LNCAP (cell line): ENCODE results near the gene SLC48A1.

Experiments
- TF ChIP-seq, protein P1 (sequence below): fragments of 450-650 bp; IDR thresholded peaks from 2 replicates; pipeline ENCODE4 v1.5.1; 2017; ENCODE audit warnings: mild to moderate bottlenecking

Gene SLC48A1

DNA sequence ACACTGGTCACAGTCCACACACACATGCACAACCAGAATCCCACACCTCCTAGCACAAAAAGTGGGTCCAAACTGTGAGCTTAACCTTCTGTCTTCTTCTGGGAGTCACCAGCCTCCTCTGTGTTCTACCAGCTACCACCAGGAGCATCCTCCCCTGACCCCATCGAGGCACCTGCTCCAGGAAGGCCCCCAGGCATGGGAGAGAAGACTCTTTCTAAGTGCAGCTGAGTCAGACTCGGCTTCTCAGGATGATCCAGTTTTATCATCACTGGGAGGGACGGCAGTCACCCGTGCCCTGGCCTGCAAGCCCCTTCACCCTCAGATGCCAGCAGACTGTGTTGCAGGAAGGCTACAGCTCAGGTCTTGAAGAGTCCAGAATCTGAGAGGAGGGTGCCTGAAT, 39.9 kb upstream of the SLC48A1 start:
- TF ChIP-seq, protein P1, sequence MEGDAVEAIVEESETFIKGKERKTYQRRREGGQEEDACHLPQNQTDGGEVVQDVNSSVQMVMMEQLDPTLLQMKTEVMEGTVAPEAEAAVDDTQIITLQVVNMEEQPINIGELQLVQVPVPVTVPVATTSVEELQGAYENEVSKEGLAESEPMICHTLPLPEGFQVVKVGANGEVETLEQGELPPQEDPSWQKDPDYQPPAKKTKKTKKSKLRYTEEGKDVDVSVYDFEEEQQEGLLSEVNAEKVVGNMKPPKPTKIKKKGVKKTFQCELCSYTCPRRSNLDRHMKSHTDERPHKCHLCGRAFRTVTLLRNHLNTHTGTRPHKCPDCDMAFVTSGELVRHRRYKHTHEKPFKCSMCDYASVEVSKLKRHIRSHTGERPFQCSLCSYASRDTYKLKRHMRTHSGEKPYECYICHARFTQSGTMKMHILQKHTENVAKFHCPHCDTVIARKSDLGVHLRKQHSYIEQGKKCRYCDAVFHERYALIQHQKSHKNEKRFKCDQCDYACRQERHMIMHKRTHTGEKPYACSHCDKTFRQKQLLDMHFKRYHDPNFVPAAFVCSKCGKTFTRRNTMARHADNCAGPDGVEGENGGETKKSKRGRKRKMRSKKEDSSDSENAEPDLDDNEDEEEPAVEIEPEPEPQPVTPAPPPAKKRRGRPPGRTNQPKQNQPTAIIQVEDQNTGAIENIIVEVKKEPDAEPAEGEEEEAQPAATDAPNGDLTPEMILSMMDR = no peak

DNA sequence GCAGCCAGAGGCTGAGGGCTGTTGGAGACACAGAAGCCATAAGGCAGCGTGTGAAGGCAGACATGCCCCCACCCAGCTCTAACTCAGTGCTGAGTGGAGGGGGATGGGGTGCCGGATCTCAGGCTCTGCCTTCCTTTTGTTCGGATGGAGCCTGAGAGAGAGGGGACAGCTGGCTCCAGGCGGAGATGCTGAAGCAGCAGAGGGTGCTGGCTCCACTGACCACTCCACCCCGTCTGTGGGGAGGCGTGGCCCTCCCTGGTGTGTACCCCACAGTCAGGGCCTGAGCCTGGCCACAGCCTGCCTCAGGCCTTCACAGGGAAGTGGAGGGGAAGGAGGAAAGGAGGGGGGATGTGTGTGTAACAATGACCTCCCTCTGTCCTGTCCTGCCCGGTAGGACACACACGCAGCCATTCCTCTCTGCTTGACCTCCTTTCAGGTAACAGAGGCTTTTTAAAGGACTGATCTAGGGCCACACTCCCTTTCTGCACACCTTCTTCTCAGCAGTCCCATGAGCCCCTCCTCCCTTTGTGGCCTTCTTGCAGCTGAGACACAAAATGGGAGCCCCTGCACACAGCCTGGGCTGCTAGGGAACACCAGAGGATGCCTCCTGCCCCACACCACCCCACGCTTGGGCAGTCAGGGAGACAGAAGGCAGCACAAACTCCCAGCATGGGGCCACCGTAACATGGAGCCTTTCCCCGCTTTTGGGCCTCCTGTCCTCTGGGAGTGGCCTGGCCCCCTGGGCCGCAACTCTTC, 38.1 kb upstream of the SLC48A1 start:
- TF ChIP-seq, protein P1 = no peak

GRCh38 chr12:47735649-47736048, 37.4 kb upstream of the SLC48A1 start:
- TF ChIP-seq, protein P1 = no peak

DNA sequence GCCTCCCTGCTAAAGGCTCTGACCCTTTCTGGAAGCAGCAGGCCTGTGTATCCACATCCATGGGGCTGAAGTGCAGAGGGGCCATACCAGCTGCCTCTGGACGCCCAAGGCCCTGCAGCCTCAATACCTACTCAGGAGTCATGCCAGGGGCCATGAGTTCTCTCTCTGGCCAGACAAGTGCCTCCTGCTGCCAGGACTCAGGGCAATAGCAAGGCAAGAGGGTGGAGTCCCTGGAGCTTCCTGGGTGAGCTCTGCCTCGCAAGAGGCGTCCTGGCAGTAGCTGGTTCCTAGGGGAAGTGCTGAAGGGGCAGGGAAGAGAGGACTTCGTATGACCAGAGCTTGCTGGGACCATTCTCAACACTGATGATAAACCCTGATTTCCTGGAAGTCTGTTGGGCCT, 36.8 kb upstream of the SLC48A1 start:
- TF ChIP-seq, protein P1 = no peak

GRCh38 chr12:47736877-47737676, 36.0 kb upstream of the SLC48A1 start:
- TF ChIP-seq, protein P1 = no peak

DNA sequence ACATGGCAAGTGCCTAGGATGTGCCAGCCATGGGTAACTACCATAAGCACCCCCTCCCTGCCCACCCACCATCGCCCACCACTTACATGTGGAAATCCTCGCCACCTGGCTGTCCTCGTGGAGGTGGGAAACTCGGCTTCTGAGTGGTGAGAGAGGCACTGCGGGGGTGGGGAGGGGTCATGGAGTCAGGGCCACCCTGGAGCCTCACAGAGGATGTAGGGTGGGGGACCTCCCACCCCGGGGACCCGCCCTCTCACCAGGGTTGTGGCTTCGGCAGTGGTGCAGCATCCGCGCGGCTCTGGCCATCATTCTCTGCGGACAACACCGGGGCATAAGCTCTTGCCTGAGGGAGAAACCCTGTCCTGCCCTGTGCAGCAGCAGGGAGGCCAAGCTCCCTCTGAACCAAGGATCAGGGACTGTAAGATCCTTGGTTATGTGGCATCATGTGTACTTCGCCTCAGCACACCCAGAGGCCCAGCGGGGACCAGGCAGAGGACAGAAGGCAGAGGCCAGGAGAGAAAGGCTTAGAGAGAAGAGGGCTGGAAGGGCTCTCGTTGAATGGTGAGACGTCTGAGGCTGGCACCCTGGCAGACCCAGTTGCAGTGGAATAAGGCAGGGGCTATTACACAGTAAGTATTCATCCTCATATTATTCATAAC, 35.0 kb upstream of the SLC48A1 start:
- TF ChIP-seq, protein P1 = no peak

DNA sequence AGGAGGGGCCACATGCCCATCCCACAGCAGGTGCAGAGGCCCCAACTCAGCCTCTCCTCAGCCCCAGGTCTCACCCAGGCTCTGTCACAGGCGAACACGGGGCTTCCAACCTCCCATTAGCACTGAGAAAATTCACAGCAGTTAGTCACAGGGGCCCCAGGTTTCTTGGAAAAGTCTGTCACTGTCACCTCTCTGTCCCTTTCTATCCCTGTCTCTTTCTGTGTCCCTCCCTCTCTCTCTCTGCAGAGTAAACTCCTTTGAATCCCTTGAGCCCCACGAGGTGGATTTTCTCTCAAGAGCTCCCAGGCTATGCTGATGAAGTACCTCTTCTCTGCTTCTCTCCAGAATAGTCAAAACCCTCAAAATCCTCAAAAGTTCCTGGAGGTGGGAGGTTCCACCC, 33.7 kb upstream of the SLC48A1 start:
- TF ChIP-seq, protein P1 = no peak
